Measurements from ENCODE around the gene KNOP1.
"Not testable (repeated sequence)": the region's sequence is repeated elsewhere in the genome, so short reads cannot be mapped to it uniquely, and the experiment has no call there.

Gene KNOP1

GRCh38 chr16:19743816-19744159 is 25.8 kb upstream of the KNOP1 start:
- no peak for DNase-seq (ENCODE audit: low read depth in 2 of 2)

DNA sequence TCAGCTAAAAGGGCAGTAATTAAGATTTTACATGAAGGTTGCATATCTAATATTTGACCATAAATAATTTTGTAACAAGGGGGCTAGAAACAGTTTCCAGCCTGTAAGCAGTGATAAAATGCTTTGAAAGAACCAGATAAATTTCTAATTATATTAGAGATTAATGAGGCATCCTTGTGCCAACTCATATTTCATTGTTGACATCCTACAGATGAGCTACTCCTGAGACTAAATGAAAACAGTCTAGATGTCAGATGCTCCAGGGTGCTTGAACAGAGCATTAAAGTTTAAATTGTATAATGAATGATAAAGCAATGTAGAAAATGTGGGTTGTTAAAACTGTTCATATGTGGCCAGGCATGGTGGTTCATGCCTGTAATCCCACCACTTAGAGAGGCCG is 23.3 kb upstream of the KNOP1 start:
- DNase-seq (ENCODE audit: low read depth in 2 of 2) = no peak

GRCh38 chr16:19737306-19738038 is 19.4 kb upstream of the KNOP1 start:
- no peak for DNase-seq (ENCODE audit: low read depth in 2 of 2)

- DNase-seq (ENCODE audit: low read depth in 2 of 2) = no peak
These were observed 17.2 kb upstream of the KNOP1 start for GRCh38 chr16:19735074-19735867.

- DNase-seq (ENCODE audit: low read depth in 2 of 2) = no peak
These were observed 15.5 kb upstream of the KNOP1 start for GRCh38 chr16:19733551-19733950.

DNA sequence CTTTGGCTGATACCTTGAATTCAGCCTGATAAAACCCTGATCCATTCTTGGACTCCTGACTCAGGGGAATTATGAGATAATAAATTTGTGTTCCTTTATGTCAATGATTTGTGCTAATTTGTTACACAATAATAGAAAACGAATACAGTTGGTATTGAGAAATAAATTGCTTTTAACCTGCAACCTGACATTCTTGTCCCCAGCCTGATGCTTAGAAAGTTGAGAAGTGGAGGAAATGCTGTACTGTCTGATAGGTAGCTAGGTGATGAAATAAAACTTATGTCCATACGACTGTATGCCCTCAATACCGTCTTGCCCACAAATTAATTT is 10.6 kb upstream of the KNOP1 start:
- DNase-seq (ENCODE audit: low read depth in 2 of 2) = no peak

- DNase-seq (ENCODE audit: low read depth in 2 of 2) = no peak
These were observed 5.0 kb upstream of the KNOP1 start for GRCh38 chr16:19722981-19723380.

DNA sequence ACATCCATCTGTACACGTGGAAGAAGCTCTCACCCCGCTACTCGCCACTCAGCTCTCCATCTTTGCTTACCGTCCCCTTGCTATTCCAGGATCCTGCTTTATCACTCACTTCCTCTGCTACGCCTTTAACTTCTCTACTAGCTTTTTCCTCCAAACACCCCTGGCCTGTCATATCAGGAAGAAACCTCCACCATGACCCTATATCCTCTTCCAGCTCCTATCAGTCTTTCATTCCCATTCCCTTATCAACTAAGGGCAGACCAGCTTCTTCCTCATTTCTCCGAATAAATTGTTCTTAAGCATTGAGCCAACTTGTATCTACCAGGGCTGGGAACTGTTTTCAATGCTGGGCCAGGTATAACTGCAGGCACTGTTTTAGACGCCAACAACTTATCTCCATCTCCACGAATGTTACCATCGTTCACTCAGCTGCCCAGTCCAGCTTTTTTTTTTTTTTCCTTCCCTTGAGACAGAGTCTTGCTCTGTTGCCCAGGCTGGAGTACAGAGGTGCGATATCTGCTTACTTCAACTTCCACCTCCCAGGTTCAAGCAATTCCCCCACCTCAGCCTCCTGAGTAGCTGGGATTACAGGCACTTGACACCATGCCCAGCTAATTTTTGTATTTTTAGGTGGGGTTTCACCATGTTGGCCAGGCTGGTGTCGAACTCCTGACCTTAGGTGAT is 4.4 kb upstream of the KNOP1 start:
- DNase-seq (ENCODE audit: low read depth in 2 of 2) = no peak

- peak in 1 of 2 experiments; percentile 6 for DNase-seq (ENCODE audit: low read depth in 2 of 2)
These were observed 568 bp upstream of the KNOP1 start for GRCh38 chr16:19718624-19718965.

DNA sequence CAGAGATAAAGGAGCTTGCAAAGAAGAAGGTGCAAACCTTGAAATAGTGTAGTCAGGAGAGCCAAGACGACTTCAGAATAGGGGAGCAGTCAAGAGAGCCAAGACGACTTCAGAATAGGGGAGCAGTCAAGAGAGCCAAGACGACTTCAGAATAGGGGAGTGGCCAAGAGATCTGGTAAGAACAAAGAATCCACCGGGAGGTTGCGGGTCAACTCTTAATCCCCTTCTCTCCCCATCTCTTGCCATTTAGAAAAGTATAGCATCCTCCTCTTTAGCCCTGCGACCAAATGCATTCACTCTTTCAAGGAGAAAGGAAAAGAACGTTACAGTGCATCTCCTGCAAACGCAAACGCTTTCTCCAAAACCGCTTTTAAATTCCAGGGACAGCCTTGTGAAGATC is 713 bp downstream of the KNOP1 start:
- DNase-seq (ENCODE audit: low read depth in 2 of 2) = no peak

- not testable (repeated sequence) for DNase-seq (ENCODE audit: low read depth in 2 of 2)
These were observed 1.3 kb downstream of the KNOP1 start for GRCh38 chr16:19716728-19717127.

DNA sequence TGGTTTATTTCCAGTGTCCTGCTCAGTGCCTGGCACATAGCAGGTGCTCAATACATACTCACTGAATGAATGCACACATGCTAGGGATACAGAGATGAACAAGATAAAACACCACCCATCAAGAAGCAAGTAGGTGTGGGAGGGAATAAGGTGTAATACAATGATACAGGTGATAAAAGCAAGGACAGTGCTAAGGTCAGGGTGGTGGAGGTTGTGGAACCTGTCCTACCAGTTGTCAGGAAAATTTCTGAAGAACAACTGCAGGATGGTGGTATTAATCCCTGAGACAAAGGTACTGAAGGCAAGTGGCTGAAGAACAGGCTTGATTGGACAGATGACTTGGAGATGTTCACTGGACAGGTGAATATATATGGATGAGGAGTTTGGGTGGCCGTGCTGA is 1.8 kb downstream of the KNOP1 start:
- DNase-seq (ENCODE audit: low read depth in 2 of 2) = no peak

GRCh38 chr16:19715566-19715965 is 2.5 kb downstream of the KNOP1 start:
- no peak for DNase-seq (ENCODE audit: low read depth in 2 of 2)

DNA sequence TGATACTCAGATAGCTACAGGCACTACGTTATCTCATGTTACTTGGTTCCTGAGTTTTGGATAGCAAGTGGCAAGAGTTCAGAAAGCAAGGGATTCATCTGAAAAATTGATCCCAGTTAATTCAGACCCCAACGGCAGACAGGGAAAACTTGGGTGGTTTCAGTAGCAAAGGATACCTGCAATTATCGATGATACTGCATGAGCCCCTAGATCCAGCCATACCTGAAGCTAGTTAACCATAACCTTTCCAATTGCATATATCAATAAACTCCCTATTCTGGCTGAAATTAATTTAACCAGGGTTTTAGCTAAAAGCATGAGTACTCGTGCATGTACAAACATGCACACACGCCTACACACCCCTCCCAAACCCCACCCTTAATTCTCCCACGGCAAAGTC is 4.3 kb downstream of the KNOP1 start:
- no peak for DNase-seq (ENCODE audit: low read depth in 2 of 2)

GRCh38 chr16:19712418-19713058 is 5.5 kb downstream of the KNOP1 start:
- no peak for DNase-seq (ENCODE audit: low read depth in 2 of 2)

GRCh38 chr16:19711643-19712042 is 6.4 kb downstream of the KNOP1 start:
- no peak for DNase-seq (ENCODE audit: low read depth in 2 of 2)

GRCh38 chr16:19710991-19711545 is 7.0 kb downstream of the KNOP1 start:
- no peak for DNase-seq (ENCODE audit: low read depth in 2 of 2)

DNA sequence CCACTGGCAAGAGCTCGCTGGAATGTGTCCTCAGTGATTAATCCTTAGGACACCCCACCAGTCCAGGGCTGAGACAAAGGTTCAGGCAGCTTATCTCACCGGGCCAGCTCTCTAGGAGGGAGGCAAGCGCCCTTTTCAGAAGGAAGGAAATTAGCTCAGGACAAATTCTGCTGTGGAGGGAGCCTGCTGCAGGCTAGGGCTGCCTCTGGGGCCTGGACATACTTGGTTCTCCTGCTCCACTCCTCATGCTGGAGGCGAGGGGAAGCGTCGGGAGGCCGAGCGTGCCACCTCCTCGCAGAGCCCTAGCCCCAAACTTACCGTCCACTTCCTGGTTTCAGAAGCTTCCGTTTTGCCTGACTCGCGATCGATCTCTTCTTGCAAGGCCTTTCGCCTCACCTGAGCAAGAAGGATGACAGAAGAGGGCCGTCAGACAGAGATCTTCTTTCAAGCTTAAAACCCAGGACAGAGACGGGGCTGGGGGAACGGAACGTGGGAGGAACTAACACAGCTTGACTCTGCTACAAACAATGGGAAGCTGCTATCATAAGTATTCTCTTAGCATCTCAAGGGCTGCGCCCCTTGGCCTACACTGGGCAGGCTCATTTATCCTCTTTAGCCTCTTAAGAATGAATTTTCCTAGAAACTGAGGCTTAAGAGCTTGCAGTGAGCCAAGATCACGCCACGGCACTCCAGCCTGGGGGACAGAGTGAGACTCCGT is 7.7 kb downstream of the KNOP1 start:
- DNase-seq (ENCODE audit: low read depth in 2 of 2) = no peak

- no peak for DNase-seq (ENCODE audit: low read depth in 2 of 2)
These were observed 8.5 kb downstream of the KNOP1 start for GRCh38 chr16:19709381-19710136.

GRCh38 chr16:19708296-19709205 is 9.5 kb downstream of the KNOP1 start:
- no peak for DNase-seq (ENCODE audit: low read depth in 2 of 2)
